Activated naive CD8-positive, alpha-beta T cell treated with anti-CD3 and anti-CD28 coated beads, Interleukin-2, amount 10 ng/mL, durations not matched to agents 7 days and 5 days (primary cell): ENCODE measurements around the gene ZEB2. TPM values are rescaled to one million over a fixed set of nuclear protein-coding genes. Genes with fewer than 3 reads are reported as not detected.

Experiments used
- ATAC-seq: fragments of 150-1000 bp; cut with Tn5 transposase; one replicate; pipeline ENCODE4 v1.10.0; 2021; ENCODE audit warnings: low read depth, moderate library complexity
- POLR2A ChIA-PET: fragments of 350-600 bp; sonication (Branson Sonifier 250); formaldehyde crosslinking; loops from one replicate; lab custom pipeline; 2021; ENCODE audit warnings: antibody characterized with exemption; lab: Charles Lee
- DNase-seq: peaks from one replicate; pipeline ENCODE4 v3.0.0; 2021
- H3K27ac Mint-ChIP-seq: one replicate; pipeline ENCODE4 v1.8.0; 2022; ENCODE audit warnings: mild to moderate bottlenecking, mixed read lengths
- H3K27me3 Mint-ChIP-seq: one replicate; pipeline ENCODE4 v1.8.0; 2022; ENCODE audit warnings: mild to moderate bottlenecking, moderate library complexity, mixed read lengths
- H3K36me3 Mint-ChIP-seq: one replicate; pipeline ENCODE4 v1.8.0; 2021; ENCODE audit warnings: mild to moderate bottlenecking, mixed read lengths
- H3K4me1 Mint-ChIP-seq: one replicate; pipeline ENCODE4 v1.8.0; 2021; ENCODE audit warnings: mixed read lengths
- H3K4me3 Mint-ChIP-seq: one replicate; pipeline ENCODE4 v1.8.0; 2022; ENCODE audit warnings: mild to moderate bottlenecking, moderate library complexity, mixed read lengths
- H3K9me3 Mint-ChIP-seq: one replicate; pipeline ENCODE4 v1.8.0; 2021; ENCODE audit warnings: mixed read lengths
- total RNA-seq, 2 experiments: library from RNA; stranded (reverse); gene quantifications; one replicate each; pipeline ENCODE4 v1.2.3, GENCODE V29; 2021

The ZEB2 gene
- total RNA-seq, 2 experiments from 2014 or later: 17.8 to 19.6 TPM

GRCh38 chr2:144449028-144449406, 70.9 kb downstream of the ZEB2 start:
- POLR2A ChIA-PET: no interaction called here
- DNase-seq: no peak
- Mint-ChIP-seq H3K27ac (no peak overlapping the region), H3K27me3 (peaks cover 3% of the 10 kb centered on the region), H3K4me1 (peaks cover 4% of the 10 kb centered on the region), H3K36me3 (no peaks in the 10 kb centered on the region), H3K4me3 (no peak overlapping the region), H3K9me3 (no peaks in the 10 kb centered on the region)
- ATAC-seq: no peak

DNA sequence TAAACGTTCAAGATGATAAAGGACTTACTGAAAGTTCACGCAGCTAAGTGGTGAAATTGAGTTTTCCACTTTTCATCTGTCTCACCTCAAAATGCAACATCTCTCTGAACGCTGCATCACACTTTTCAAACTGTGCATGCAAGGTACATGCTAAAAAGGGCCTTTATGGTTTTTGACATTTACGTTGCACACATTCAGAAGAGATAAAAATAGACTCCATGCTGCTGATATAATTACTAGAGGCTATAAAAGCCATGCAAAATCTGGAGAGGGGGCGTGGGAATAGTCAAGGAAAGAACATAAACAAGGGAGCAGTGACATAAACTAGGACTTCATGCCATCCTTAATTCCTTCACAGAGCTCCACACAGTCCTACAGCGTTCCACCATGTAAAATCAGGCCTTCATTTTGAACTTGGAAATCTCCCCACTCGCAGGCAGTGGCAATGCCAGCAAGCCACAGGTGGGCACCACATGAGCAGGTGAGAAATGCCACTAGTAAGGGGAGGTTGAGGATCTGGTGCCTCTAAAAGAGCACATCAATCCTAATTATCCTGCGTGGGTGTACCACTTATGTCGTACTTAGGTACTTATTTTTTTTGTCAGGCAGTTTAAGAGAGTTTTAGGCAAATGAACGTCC, 71.4 kb downstream of the ZEB2 start:
- Mint-ChIP-seq H3K36me3 (no peaks in the 10 kb centered on the region), H3K4me3 (no peak overlapping the region), H3K27ac (no peak overlapping the region), H3K4me1 (peaks cover 4% of the 10 kb centered on the region), H3K27me3 (peaks cover 3% of the 10 kb centered on the region), H3K9me3 (no peaks in the 10 kb centered on the region)
- POLR2A ChIA-PET: no interaction called here
- DNase-seq (no peak), ATAC-seq (no peak)

GRCh38 chr2:144447535-144447934, 72.4 kb downstream of the ZEB2 start:
- Mint-ChIP-seq H3K27me3 (peaks cover 3% of the 10 kb centered on the region), H3K27ac (no peak overlapping the region), H3K4me1 (peaks cover 4% of the 10 kb centered on the region), H3K36me3 (no peaks in the 10 kb centered on the region), H3K4me3 (no peak overlapping the region), H3K9me3 (no peaks in the 10 kb centered on the region)
- ATAC-seq: no peak
- POLR2A ChIA-PET: no interaction called here
- DNase-seq: no peak

DNA sequence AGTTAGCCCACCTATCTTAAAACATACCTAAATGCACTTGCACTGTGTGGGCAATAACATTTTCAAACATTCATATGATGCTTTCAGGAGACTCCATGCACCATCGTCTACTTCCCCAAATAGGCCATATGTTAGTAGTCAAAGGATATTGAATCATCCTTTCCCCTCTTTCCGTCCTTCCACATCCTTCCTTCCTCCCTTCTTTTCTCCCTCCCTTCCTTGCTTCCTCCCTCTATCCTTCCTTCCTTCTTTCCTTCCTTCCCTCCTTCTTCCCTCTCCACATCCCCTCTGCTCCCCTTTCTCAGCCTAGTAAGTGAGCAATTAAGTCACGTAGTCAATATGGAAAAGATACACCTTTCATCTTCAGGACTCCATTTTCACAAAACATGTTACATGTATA, 73.8 kb downstream of the ZEB2 start:
- no peak overlapping the region for H3K27ac Mint-ChIP-seq
- no peaks in the 10 kb centered on the region for H3K36me3 Mint-ChIP-seq
- no peak for ATAC-seq

GRCh38 chr2:144445196-144445595, 74.7 kb downstream of the ZEB2 start:
- POLR2A ChIA-PET: no interaction called here
- DNase-seq (no peak), ATAC-seq (no peak)
- no peaks in the 10 kb centered on the region for H3K27me3 Mint-ChIP-seq
- no peak overlapping the region for H3K27ac Mint-ChIP-seq
- H3K9me3 Mint-ChIP-seq: no peaks in the 10 kb centered on the region
- H3K36me3 Mint-ChIP-seq: no peaks in the 10 kb centered on the region
- no peak overlapping the region for H3K4me3 Mint-ChIP-seq
- no peaks in the 10 kb centered on the region for H3K4me1 Mint-ChIP-seq

More for the DNA sequence above, 73.8 kb downstream of the ZEB2 start:
- DNase-seq: no peak
- Mint-ChIP-seq H3K4me1 (no peaks in the 10 kb centered on the region), H3K9me3 (no peaks in the 10 kb centered on the region), H3K27me3 (no peaks in the 10 kb centered on the region), H3K4me3 (no peak overlapping the region)
- POLR2A ChIA-PET: no interaction called here

DNA sequence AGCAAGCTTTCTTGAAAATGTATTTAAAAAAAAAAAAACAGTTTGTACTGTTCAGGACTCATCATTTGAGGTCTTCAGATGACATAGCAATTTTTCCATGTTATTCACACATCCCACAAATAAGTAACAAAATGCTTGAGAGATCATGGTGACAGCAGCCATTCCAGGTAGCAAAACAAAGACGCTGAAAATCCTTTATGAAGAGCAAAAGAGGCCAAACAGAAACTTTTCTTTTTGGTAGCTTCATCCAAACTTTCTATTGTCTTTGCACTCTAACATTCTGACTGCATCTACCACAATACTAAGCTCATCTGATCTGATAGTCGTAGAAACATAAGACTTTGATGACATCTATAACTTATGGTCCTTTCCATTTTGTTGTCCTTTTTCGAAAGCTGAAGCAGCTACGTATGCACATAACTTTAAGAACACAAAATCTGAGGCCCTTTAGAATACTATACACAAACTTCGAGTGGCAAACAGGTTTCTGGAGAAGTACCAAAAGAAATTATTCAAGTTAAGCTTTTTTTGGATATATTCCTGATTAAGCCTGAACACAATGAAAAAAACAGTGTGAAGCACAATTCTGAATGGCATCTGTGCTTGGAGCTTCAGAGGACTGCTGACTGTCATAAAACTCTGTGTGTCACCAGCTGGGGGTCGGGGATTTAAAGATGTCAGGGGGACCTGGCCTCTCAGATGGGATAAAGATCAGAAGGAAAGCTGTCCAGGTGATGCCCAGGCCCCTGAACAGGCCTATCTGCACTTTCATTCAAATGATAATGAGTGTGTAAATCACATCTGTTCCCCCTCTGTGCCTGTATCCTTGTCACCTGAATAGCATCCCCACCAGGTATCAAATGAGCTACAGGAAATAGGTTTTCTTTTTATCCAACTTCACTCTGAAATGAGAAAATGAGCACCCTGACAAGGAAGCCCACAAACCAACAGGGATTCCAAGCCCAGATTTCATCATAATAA, 75.8 kb downstream of the ZEB2 start:
- Mint-ChIP-seq H3K27ac (no peak overlapping the region), H3K36me3 (peaks cover under 1% of the 10 kb centered on the region), H3K9me3 (no peaks in the 10 kb centered on the region), H3K27me3 (no peaks in the 10 kb centered on the region), H3K4me3 (no peak overlapping the region), H3K4me1 (no peaks in the 10 kb centered on the region)
- no peak for ATAC-seq
- no peak for DNase-seq
- POLR2A ChIA-PET: no interaction called here

- peaks cover 2% of the 10 kb centered on the region for H3K27me3 Mint-ChIP-seq
- H3K4me3 Mint-ChIP-seq: no peak overlapping the region
- no peaks in the 10 kb centered on the region for H3K9me3 Mint-ChIP-seq
- no peak overlapping the region for H3K27ac Mint-ChIP-seq
- POLR2A ChIA-PET: no interaction called here
- ATAC-seq: no peak
- no peaks in the 10 kb centered on the region for H3K4me1 Mint-ChIP-seq
- H3K36me3 Mint-ChIP-seq: peaks cover 3% of the 10 kb centered on the region
- no peak for DNase-seq
Measured at GRCh38 chr2:144441711-144442141, 78.2 kb downstream of the ZEB2 start.

GRCh38 chr2:144439993-144440392, 79.9 kb downstream of the ZEB2 start:
- Mint-ChIP-seq H3K4me1 (no peaks in the 10 kb centered on the region), H3K27me3 (peaks cover 2% of the 10 kb centered on the region), H3K4me3 (no peak overlapping the region), H3K36me3 (peaks cover 3% of the 10 kb centered on the region), H3K9me3 (no peaks in the 10 kb centered on the region), H3K27ac (no peak overlapping the region)
- DNase-seq (no peak), ATAC-seq (no peak)
- POLR2A ChIA-PET: no interaction called here

DNA sequence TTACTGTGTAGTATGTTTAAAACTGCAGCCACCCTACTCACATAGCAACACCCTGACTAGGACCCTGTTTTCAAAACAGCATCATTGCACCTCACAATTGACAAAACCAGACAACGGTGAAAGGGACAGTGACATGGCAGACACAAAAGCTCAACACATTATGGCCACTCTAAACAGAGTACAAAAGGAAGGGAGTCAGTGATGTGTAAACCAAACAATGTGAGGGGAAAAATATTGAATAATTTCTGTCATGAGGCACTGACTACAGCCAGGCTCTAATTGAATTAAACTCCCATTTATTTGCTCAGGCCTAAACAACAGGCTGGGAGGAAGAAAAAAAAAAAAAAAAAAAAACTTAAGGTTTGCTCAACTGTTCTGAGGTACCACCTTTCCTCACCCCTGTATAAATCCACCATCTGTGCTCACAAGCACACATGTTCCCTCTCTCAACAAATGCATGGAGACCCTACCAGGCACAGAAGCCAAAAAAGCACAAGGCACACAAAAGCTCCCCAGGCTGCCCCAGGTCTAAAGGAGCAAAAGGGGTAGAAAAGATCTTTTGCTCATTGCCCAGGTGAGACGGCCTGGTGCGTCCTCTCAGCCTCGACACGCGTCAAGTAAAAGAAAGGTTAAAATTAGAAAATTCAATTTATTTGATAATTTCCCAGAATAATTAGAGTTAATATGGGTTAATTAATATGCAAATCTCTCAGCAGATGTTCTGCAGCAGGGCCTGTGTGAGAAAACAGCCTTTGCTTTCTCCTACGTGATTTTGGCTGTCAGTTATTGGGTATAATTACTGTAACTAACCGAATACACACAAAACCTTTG, 80.9 kb downstream of the ZEB2 start:
- DNase-seq: no peak
- no peaks in the 10 kb centered on the region for H3K9me3 Mint-ChIP-seq
- POLR2A ChIA-PET: interaction anchor here (0.7 kb wide), 1 partner anchor 14 kb away, joined by 6 read pairs; no protein-coding TSS in a partner anchor
- H3K4me1 Mint-ChIP-seq: no peaks in the 10 kb centered on the region
- no peak overlapping the region for H3K4me3 Mint-ChIP-seq
- H3K27me3 Mint-ChIP-seq: peaks cover 2% of the 10 kb centered on the region
- H3K36me3 Mint-ChIP-seq: peaks cover 3% of the 10 kb centered on the region
- no peak overlapping the region for H3K27ac Mint-ChIP-seq
- ATAC-seq: no peak

- H3K4me1 Mint-ChIP-seq: no peaks in the 10 kb centered on the region
- no peaks in the 10 kb centered on the region for H3K9me3 Mint-ChIP-seq
- H3K27me3 Mint-ChIP-seq: peaks cover 2% of the 10 kb centered on the region
- H3K27ac Mint-ChIP-seq: no peak overlapping the region
- ATAC-seq: no peak
- H3K36me3 Mint-ChIP-seq: peaks cover 3% of the 10 kb centered on the region
- POLR2A ChIA-PET: no interaction called here
- H3K4me3 Mint-ChIP-seq: no peak overlapping the region
- DNase-seq: no peak
Measured at GRCh38 chr2:144437636-144438035, 82.3 kb downstream of the ZEB2 start.

DNA sequence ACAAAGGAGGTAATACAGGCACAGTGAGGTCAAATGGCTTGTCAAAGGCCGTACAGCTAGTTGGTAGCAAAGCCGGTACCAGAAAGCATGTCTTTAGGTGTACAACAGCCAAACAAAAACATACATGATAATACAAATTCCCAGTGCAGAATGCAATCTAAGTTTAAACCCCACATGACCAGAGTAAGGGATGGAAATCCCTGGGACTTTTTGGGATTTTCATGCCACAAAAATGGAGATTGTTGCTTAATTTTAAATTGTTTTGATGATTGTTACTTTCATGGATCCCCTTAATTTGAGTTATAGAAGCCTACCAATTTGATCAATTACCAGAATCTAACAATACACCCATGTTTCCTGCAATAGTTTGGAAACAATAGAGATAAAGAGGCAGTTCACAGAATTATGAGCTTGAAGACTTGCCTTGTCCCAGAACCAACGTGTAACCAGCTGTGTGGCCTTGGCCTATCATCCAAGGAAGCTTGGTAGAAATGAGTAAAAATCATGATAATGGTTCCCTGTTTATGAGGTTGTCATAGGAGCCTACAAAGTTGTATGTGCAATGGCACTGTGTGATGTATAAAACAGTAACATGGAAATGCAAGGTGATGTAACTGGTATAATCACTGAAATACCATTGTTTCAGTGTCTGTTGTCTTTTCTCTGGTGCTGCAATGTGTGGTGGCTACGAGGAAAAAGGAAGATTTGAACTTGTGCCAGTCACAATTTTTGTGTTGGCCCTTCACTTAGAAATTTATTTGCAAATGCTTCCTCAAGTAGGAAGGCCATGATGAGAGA, 85.3 kb downstream of the ZEB2 start:
- peaks cover 3% of the 10 kb centered on the region for H3K36me3 Mint-ChIP-seq
- H3K4me3 Mint-ChIP-seq: no peak overlapping the region
- no peaks in the 10 kb centered on the region for H3K4me1 Mint-ChIP-seq
- POLR2A ChIA-PET: no interaction called here
- H3K27me3 Mint-ChIP-seq: peaks cover 2% of the 10 kb centered on the region
- DNase-seq (no peak), ATAC-seq (no peak)
- H3K27ac Mint-ChIP-seq: no peak overlapping the region
- H3K9me3 Mint-ChIP-seq: no peaks in the 10 kb centered on the region

DNA sequence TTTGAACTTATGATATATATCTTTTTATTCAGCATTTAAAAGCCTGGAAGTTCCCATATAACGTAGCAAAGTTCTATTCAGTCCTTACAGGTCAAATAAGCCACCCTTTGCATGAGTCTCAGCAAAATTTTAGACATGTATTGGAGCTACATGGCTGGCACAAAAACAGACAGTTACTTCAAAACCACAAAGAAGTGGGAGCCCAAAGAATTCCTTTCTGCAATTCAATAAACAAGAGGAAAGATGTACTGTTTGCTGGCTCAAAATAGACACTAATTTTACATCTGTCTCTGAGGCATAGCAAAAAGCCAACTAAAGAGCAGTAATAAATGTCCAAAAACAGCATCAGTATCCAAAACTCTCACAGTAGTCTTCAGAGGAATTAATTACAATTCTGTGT, 87.0 kb downstream of the ZEB2 start:
- H3K27ac Mint-ChIP-seq: no peak overlapping the region
- no peaks in the 10 kb centered on the region for H3K4me1 Mint-ChIP-seq
- H3K27me3 Mint-ChIP-seq: no peaks in the 10 kb centered on the region
- DNase-seq (no peak), ATAC-seq (no peak)
- peaks cover 3% of the 10 kb centered on the region for H3K36me3 Mint-ChIP-seq
- POLR2A ChIA-PET: no interaction called here
- no peaks in the 10 kb centered on the region for H3K9me3 Mint-ChIP-seq
- H3K4me3 Mint-ChIP-seq: no peak overlapping the region

DNA sequence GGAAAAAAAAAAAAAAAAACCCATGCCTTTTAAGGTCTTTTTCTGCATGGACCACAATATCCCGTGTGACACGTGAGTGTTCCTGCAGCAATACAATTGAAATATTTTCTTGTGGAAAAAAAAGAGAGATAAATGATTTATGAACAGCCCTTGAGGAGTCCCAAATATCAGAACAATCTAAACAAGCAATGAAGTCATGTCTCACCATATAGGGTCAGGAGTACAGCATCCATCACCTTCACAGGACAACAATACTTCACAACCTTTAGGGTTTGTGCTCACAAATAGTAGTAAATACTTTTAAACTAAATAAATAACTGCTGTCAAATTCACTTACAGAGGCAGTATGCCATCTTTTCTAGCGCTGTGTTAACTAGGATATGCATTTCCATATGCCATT, 87.9 kb downstream of the ZEB2 start:
- H3K27me3 Mint-ChIP-seq: no peaks in the 10 kb centered on the region
- H3K4me3 Mint-ChIP-seq: no peak overlapping the region

More for the DNA sequence above, 87.9 kb downstream of the ZEB2 start:
- peaks cover 1% of the 10 kb centered on the region for H3K4me1 Mint-ChIP-seq
- H3K27ac Mint-ChIP-seq: no peak overlapping the region
- peaks cover 2% of the 10 kb centered on the region for H3K36me3 Mint-ChIP-seq
- POLR2A ChIA-PET: no interaction called here
- no peaks in the 10 kb centered on the region for H3K9me3 Mint-ChIP-seq
- no peak for ATAC-seq
- no peak for DNase-seq
